ENCODE measurements around the gene ATRNL1.

The ATRNL1 gene

GRCh38 chr10:115831016-115831415, 737.9 kb downstream of the ATRNL1 start:
- H3K4me1 ChIP-seq (ENCODE audit: control insufficient read depth, low read length) = no peaks in the 10 kb centered on the region
- no peaks in the 10 kb centered on the region for H3K9me3 ChIP-seq (ENCODE audit: control insufficient read depth, insufficient read depth, low read length)
- no peaks in the 10 kb centered on the region for H3K79me2 ChIP-seq (ENCODE audit: control insufficient read depth, low read length)
- H3K9me2 ChIP-seq (replicated peaks; ENCODE audit: control insufficient read depth, low read length) = no peaks in the 10 kb centered on the region
- no peaks in the 10 kb centered on the region for H4K20me1 ChIP-seq (ENCODE audit: control insufficient read depth, insufficient read depth, low read depth, low read length)
- TF ChIP-seq, protein P1, sequence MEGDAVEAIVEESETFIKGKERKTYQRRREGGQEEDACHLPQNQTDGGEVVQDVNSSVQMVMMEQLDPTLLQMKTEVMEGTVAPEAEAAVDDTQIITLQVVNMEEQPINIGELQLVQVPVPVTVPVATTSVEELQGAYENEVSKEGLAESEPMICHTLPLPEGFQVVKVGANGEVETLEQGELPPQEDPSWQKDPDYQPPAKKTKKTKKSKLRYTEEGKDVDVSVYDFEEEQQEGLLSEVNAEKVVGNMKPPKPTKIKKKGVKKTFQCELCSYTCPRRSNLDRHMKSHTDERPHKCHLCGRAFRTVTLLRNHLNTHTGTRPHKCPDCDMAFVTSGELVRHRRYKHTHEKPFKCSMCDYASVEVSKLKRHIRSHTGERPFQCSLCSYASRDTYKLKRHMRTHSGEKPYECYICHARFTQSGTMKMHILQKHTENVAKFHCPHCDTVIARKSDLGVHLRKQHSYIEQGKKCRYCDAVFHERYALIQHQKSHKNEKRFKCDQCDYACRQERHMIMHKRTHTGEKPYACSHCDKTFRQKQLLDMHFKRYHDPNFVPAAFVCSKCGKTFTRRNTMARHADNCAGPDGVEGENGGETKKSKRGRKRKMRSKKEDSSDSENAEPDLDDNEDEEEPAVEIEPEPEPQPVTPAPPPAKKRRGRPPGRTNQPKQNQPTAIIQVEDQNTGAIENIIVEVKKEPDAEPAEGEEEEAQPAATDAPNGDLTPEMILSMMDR (IDR thresholded peaks at IDR 0.05; ENCODE audit: low read depth, low read length, poor library complexity, severe bottlenecking) = no peak
- TF ChIP-seq EZH2phosphoT487 (IDR thresholded peaks at IDR 0.05; ENCODE audit: borderline replicate concordance, low read length) = no peak
- H3F3A ChIP-seq (ENCODE audit: control insufficient read depth, insufficient read depth) = no peaks in the 10 kb centered on the region
- H3K4me2 ChIP-seq (ENCODE audit: low read length) = no peak overlapping the region
- no peaks in the 10 kb centered on the region for H3K36me3 ChIP-seq (ENCODE audit: control insufficient read depth, low read length)
- no peaks in the 10 kb centered on the region for H3K27me3 ChIP-seq (ENCODE audit: control insufficient read depth, low read length)
- no peak overlapping the region for H3K27ac ChIP-seq (ENCODE audit: low read depth, low read length)
- no peak overlapping the region for H3K4me3 ChIP-seq (ENCODE audit: low read length)

- no peak for TF ChIP-seq EZH2phosphoT487 (IDR thresholded peaks at IDR 0.05; ENCODE audit: borderline replicate concordance, low read length)
- TF ChIP-seq, protein P1 (IDR thresholded peaks at IDR 0.05; ENCODE audit: low read depth, low read length, poor library complexity, severe bottlenecking) = no peak
These were observed 740.0 kb downstream of the ATRNL1 start for GRCh38 chr10:115833119-115833518.

GRCh38 chr10:115844591-115844990, 751.4 kb downstream of the ATRNL1 start:
- no peak overlapping the region for H3K4me3 ChIP-seq (ENCODE audit: low read length)
- no peaks in the 10 kb centered on the region for H3K4me1 ChIP-seq (ENCODE audit: control insufficient read depth, low read length)
- TF ChIP-seq, protein P1 (IDR thresholded peaks at IDR 0.05; ENCODE audit: low read depth, low read length, poor library complexity, severe bottlenecking) = no peak
- no peak for TF ChIP-seq EZH2phosphoT487 (IDR thresholded peaks at IDR 0.05; ENCODE audit: borderline replicate concordance, low read length)
- H3K27ac ChIP-seq (ENCODE audit: low read depth, low read length) = no peak overlapping the region
- H3K27me3 ChIP-seq (ENCODE audit: control insufficient read depth, low read length) = no peaks in the 10 kb centered on the region
- no peaks in the 10 kb centered on the region for H3K79me2 ChIP-seq (ENCODE audit: control insufficient read depth, low read length)
- no peaks in the 10 kb centered on the region for H4K20me1 ChIP-seq (ENCODE audit: control insufficient read depth, insufficient read depth, low read depth, low read length)
- H3K9me2 ChIP-seq (replicated peaks; ENCODE audit: control insufficient read depth, low read length) = no peaks in the 10 kb centered on the region
- H3K36me3 ChIP-seq (ENCODE audit: control insufficient read depth, low read length) = no peaks in the 10 kb centered on the region
- no peaks in the 10 kb centered on the region for H3F3A ChIP-seq (ENCODE audit: control insufficient read depth, insufficient read depth)
- H3K4me2 ChIP-seq (ENCODE audit: low read length) = no peak overlapping the region
- no peaks in the 10 kb centered on the region for H3K9me3 ChIP-seq (ENCODE audit: control insufficient read depth, insufficient read depth, low read length)

More at GRCh38 chr10:115833119-115833518, 740.0 kb downstream of the ATRNL1 start:
- no peaks in the 10 kb centered on the region for H3F3A ChIP-seq (ENCODE audit: control insufficient read depth, insufficient read depth)
- no peaks in the 10 kb centered on the region for H3K4me1 ChIP-seq (ENCODE audit: control insufficient read depth, low read length)
- no peaks in the 10 kb centered on the region for H3K79me2 ChIP-seq (ENCODE audit: control insufficient read depth, low read length)
- no peak overlapping the region for H3K4me2 ChIP-seq (ENCODE audit: low read length)
- H3K4me3 ChIP-seq (ENCODE audit: low read length) = no peak overlapping the region
- H3K27ac ChIP-seq (ENCODE audit: low read depth, low read length) = no peak overlapping the region
- H3K36me3 ChIP-seq (ENCODE audit: control insufficient read depth, low read length) = no peaks in the 10 kb centered on the region
- H4K20me1 ChIP-seq (ENCODE audit: control insufficient read depth, insufficient read depth, low read depth, low read length) = no peaks in the 10 kb centered on the region
- H3K27me3 ChIP-seq (ENCODE audit: control insufficient read depth, low read length) = no peaks in the 10 kb centered on the region
- no peaks in the 10 kb centered on the region for H3K9me3 ChIP-seq (ENCODE audit: control insufficient read depth, insufficient read depth, low read length)
- H3K9me2 ChIP-seq (replicated peaks; ENCODE audit: control insufficient read depth, low read length) = no peaks in the 10 kb centered on the region

Measured in DOHH2 (cell line).